ENCODE data around the gene OR2G2. TPM values are rescaled to one million over a fixed set of nuclear protein-coding genes. Genes with fewer than 3 reads are reported as not detected.

Gene OR2G2
- total RNA-seq, 1 donor from 2014 or later, result not detected

- TF ChIP-seq CTCF (IDR thresholded peaks at IDR 0.05), result no peak
Measured at GRCh38 chr1:247561711-247562110, 26.4 kb upstream of the OR2G2 start.

DNA sequence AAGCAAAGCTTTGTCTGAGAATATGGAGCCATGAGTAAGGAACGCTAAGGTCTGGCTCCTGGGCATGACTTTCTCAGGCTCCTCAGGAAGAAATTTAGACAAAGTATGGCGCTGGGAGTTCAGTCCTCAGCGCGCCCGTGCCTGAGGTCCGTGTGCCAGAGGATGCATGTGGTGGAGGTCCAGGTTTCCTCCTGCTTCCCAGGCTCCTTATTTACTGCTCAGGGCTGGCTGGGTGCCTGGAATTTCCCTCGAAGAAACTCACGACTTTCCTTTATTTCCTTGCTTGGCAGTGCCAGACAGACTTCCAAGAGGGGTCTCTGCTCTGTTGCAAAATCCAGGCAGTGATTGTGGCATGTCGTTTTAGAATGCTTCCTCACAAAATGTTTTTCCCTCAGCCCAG lies 26.0 kb upstream of the OR2G2 start:
- no peak for DNase-seq (ENCODE audit: low spot score)
- Mint-ChIP-seq H3K4me3 (ENCODE audit: unreplicated experiment) (no peak overlapping the region), H3K27ac (ENCODE audit: unreplicated experiment) (no peak overlapping the region), H3K36me3 (ENCODE audit: low read depth) (no peaks in the 10 kb centered on the region), H3K9me3 (ENCODE audit: low read depth) (no peaks in the 10 kb centered on the region), H3K4me1 (ENCODE audit: low read depth) (peaks cover 5% of the 10 kb centered on the region), H3K27me3 (ENCODE audit: low read depth) (no peaks in the 10 kb centered on the region)
- no peak for TF ChIP-seq CTCF (IDR thresholded peaks at IDR 0.05)

More at GRCh38 chr1:247561711-247562110, 26.4 kb upstream of the OR2G2 start:
- no peaks in the 10 kb centered on the region for H3K27me3 Mint-ChIP-seq (ENCODE audit: low read depth)
- no peak for DNase-seq (ENCODE audit: low spot score)
- no peaks in the 10 kb centered on the region for H3K9me3 Mint-ChIP-seq (ENCODE audit: low read depth)
- no peak overlapping the region for H3K27ac Mint-ChIP-seq (ENCODE audit: unreplicated experiment)
- H3K4me3 Mint-ChIP-seq (ENCODE audit: unreplicated experiment), result no peak overlapping the region
- no peaks in the 10 kb centered on the region for H3K36me3 Mint-ChIP-seq (ENCODE audit: low read depth)
- H3K4me1 Mint-ChIP-seq (ENCODE audit: low read depth), result peaks cover 5% of the 10 kb centered on the region

DNA sequence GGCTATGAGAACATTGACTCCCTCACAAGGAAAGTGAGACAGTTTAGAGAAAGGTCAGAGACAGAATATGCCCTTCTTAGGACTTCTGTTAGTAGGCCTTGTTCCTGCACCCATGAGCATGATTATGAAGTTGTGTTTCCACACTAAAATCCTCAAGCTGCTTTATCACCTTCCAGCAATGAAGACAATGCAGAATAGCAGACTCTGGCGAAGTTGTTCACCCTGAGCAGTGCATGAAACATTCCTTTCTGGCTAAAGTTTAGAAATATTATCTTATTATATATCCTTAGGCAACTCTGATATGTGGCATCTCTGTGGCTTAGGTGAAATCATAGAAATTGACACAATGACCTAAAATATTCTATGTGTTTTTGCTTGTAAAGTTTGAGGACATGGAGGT lies 13.9 kb upstream of the OR2G2 start:
- Mint-ChIP-seq H3K27ac (ENCODE audit: unreplicated experiment) (no peak overlapping the region), H3K36me3 (ENCODE audit: low read depth) (peaks cover 3% of the 10 kb centered on the region), H3K9me3 (ENCODE audit: low read depth) (peaks cover 27% of the 10 kb centered on the region), H3K4me1 (ENCODE audit: low read depth) (no peaks in the 10 kb centered on the region), H3K4me3 (ENCODE audit: unreplicated experiment) (no peak overlapping the region), H3K27me3 (ENCODE audit: low read depth) (peaks cover 1% of the 10 kb centered on the region)
- no peak for DNase-seq (ENCODE audit: low spot score)
- no peak for TF ChIP-seq CTCF (IDR thresholded peaks at IDR 0.05)

- Mint-ChIP-seq H3K4me3 (ENCODE audit: unreplicated experiment) (no peak overlapping the region), H3K4me1 (ENCODE audit: low read depth) (no peaks in the 10 kb centered on the region), H3K9me3 (ENCODE audit: low read depth) (peaks cover 22% of the 10 kb centered on the region), H3K36me3 (ENCODE audit: low read depth) (peaks cover 3% of the 10 kb centered on the region), H3K27me3 (ENCODE audit: low read depth) (peaks cover 1% of the 10 kb centered on the region), H3K27ac (ENCODE audit: unreplicated experiment) (no peak overlapping the region)
- no peak for TF ChIP-seq CTCF (IDR thresholded peaks at IDR 0.05)
- DNase-seq (ENCODE audit: low spot score), result no peak
Measured at GRCh38 chr1:247574664-247575063, 13.5 kb upstream of the OR2G2 start.

GRCh38 chr1:247576514-247576913 lies 11.6 kb upstream of the OR2G2 start:
- Mint-ChIP-seq H3K4me1 (ENCODE audit: low read depth) (no peaks in the 10 kb centered on the region), H3K36me3 (ENCODE audit: low read depth) (no peaks in the 10 kb centered on the region), H3K27me3 (ENCODE audit: low read depth) (peaks cover 1% of the 10 kb centered on the region), H3K4me3 (ENCODE audit: unreplicated experiment) (no peak overlapping the region), H3K9me3 (ENCODE audit: low read depth) (peaks cover 6% of the 10 kb centered on the region), H3K27ac (ENCODE audit: unreplicated experiment) (no peak overlapping the region)
- TF ChIP-seq CTCF (IDR thresholded peaks at IDR 0.05), result peak; percentile 76
- no peak for DNase-seq (ENCODE audit: low spot score)
